Upper lobe of left lung (tissue), 4 donors: ENCODE measurements around the gene HSPB2.

Experiments used
- EP300 ChIP-seq, 4 donors: sonication (generic); formaldehyde crosslinking; IDR thresholded peaks; one replicate each; pipeline ENCODE4 v1.5.1; 2017; ENCODE audit warnings: antibody characterized with exemption in 4 of 4, control low read depth in 2 of 4
- POLR2A ChIP-seq, 4 donors: fragments of 450-650 bp; IDR thresholded peaks; one replicate each; pipeline ENCODE4 v1.5.1; 2016 to 2017; ENCODE audit warnings: antibody characterized with exemption in 4 of 4, mild to moderate bottlenecking in 2 of 4
- POLR2AphosphoS5 ChIP-seq, 2 donors: sonication (generic); formaldehyde crosslinking; IDR thresholded peaks; one replicate each; pipeline ENCODE4 v1.5.1; 2017; ENCODE audit warnings: antibody characterized with exemption in 2 of 2
- TF ChIP-seq, protein P1 (sequence below), 6 experiments: fragments of 450-650 bp in 4 of 6; fragments of 200-600 bp in 2 of 6; sonication (generic) in 2 of 6; IDR thresholded peaks; one replicate each; pipeline ENCODE4 v1.5.1; 2016 to 2019; ENCODE audit warnings: antibody characterized with exemption in 6 of 6

DNA sequence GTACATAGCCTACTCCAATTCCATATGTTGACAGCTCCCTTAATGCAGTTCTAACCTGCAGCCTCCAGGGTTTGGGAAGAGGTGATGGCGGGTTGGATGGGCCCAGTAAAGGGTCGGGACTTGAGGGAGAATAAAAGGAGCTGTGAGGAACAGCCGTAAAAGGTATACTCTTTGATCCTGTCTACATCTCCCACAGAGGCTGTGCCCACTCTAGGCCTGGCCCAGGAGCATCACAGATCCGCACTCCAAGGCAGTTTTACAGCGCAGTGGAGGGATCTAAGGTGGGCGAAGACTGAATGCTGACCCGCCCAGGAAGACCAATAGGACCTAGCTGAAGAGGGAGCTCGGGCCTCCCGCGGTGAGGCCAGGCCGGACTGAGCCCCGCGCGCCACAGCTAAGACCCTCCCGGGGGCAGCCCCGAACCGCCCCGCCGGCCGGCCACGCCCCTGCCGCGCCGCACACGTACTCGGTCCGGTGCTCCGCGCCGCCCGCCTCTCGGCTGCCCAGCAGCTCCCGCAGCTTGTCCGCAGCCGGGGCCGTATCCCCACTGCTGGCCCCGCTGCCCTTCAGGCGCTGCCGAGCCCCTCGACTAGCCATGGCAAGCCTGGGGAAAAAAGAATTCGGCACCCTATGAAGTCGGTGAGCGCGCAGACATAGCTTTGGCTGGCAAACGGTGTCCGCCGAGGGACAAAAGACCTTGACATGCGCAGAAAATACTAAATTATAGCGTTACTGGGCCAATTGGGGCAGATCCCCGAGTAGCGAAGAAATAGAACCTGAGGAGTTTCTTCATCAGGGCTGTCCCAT, 41.4 kb upstream of the HSPB2 start, which contains the start of gene ALG9:
- peak in 1 of 4 donors; percentile 54 for TF ChIP-seq POLR2A (IDR thresholded peaks at IDR 0.05)
- TF ChIP-seq, protein P1, sequence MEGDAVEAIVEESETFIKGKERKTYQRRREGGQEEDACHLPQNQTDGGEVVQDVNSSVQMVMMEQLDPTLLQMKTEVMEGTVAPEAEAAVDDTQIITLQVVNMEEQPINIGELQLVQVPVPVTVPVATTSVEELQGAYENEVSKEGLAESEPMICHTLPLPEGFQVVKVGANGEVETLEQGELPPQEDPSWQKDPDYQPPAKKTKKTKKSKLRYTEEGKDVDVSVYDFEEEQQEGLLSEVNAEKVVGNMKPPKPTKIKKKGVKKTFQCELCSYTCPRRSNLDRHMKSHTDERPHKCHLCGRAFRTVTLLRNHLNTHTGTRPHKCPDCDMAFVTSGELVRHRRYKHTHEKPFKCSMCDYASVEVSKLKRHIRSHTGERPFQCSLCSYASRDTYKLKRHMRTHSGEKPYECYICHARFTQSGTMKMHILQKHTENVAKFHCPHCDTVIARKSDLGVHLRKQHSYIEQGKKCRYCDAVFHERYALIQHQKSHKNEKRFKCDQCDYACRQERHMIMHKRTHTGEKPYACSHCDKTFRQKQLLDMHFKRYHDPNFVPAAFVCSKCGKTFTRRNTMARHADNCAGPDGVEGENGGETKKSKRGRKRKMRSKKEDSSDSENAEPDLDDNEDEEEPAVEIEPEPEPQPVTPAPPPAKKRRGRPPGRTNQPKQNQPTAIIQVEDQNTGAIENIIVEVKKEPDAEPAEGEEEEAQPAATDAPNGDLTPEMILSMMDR (IDR thresholded peaks at IDR 0.05): peak in 5 of 6 experiments; percentile 19 to 41 (median 37)
- peak in 1 of 4 donors; percentile 26 for TF ChIP-seq EP300 (IDR thresholded peaks at IDR 0.05)
- TF ChIP-seq POLR2AphosphoS5 (IDR thresholded peaks at IDR 0.05): peak; percentile 60 to 72
